HG03045 (cell line): ENCODE data around the gene LENEP.

ENCODE experiments used
- ATAC-seq: cut with Tn5 transposase; IDR thresholded peaks from one replicate; pipeline ENCODE4 v1.9.1; 2021; ENCODE audit warnings: mild to moderate bottlenecking, moderate library complexity; ENCODE audit not compliant: unreplicated experiment

Gene LENEP

GRCh38 chr1:155022136-155022926 lies 28.9 kb downstream of the LENEP start:
- no peak for ATAC-seq

- no peak for ATAC-seq
These were observed 29.5 kb downstream of the LENEP start for GRCh38 chr1:155022927-155023236.

- ATAC-seq, result no peak
These were observed 30.2 kb downstream of the LENEP start for GRCh38 chr1:155023627-155024026.

- no peak for ATAC-seq
These were observed 30.9 kb downstream of the LENEP start for GRCh38 chr1:155024315-155024714.

GRCh38 chr1:155026154-155026553 lies 32.8 kb downstream of the LENEP start:
- no peak for ATAC-seq

GRCh38 chr1:155026588-155026987 lies 33.2 kb downstream of the LENEP start:
- no peak for ATAC-seq

GRCh38 chr1:155029513-155030242 lies 36.3 kb downstream of the LENEP start:
- ATAC-seq, result no peak

- ATAC-seq, result no peak
These were observed 36.9 kb downstream of the LENEP start for GRCh38 chr1:155030243-155030795.

- ATAC-seq, result no peak
These were observed 37.5 kb downstream of the LENEP start for GRCh38 chr1:155030899-155031298.

- no peak for ATAC-seq
These were observed 39.5 kb downstream of the LENEP start for GRCh38 chr1:155032886-155033285.

GRCh38 chr1:155033524-155033923 lies 40.1 kb downstream of the LENEP start, which contains the start of the genes DCST1 and DCST2:
Gene DCST1, plus strand, starts transcription at chr1:155033824. Its CDS starts 213 bp downstream, at chr1:155034037.
Gene DCST2, minus strand, starts transcription at chr1:155033781. Its CDS starts 80 bp downstream, at chr1:155033701.
- no peak for ATAC-seq

- ATAC-seq, result no peak
These were observed 41.2 kb downstream of the LENEP start for GRCh38 chr1:155034318-155035208.

- ATAC-seq, result no peak
These were observed 42.5 kb downstream of the LENEP start for GRCh38 chr1:155035936-155036335.

GRCh38 chr1:155037043-155037442 lies 43.7 kb downstream of the LENEP start:
- ATAC-seq, result no peak

GRCh38 chr1:155037851-155038441 lies 44.6 kb downstream of the LENEP start:
- ATAC-seq, result no peak

- ATAC-seq, result no peak
These were observed 45.4 kb downstream of the LENEP start for GRCh38 chr1:155038602-155039307.

- no peak for ATAC-seq
These were observed 45.9 kb downstream of the LENEP start for GRCh38 chr1:155039308-155039669.

GRCh38 chr1:155040358-155041093 lies 47.1 kb downstream of the LENEP start:
- no peak for ATAC-seq

GRCh38 chr1:155042789-155043188 lies 49.4 kb downstream of the LENEP start:
- ATAC-seq, result no peak
